GM12878 (cell line): ENCODE results near the gene TTC9C. TPM values are rescaled to one million over a fixed set of nuclear protein-coding genes. Genes with fewer than 3 reads are reported as not detected.
"Not testable (repeated sequence)": the region's sequence is repeated elsewhere in the genome, so short reads cannot be mapped to it uniquely, and the experiment has no call there.

Source experiments
- ATAC-seq: fragments of 200-7000 bp; cut with Tn5 transposase; 3 replicates; pipeline ENCODE4 v1.9.1; 2020; ENCODE audit warnings: mild to moderate bottlenecking, moderate library complexity
- BruUV-seq: library from RNA; stranded (reverse); fragments of 400-500 nt; replicated peaks from 2 replicates; lab custom pipeline; 2021; lab: Mats Ljungman, UMichigan
- CTCF ChIA-PET: fragments of 300-600 bp; sonication (Branson Sonifier 250); formaldehyde crosslinking; extraction: SDS; loops from one replicate; lab custom pipeline; 2021; ENCODE audit warnings: inconsistent platforms; lab: Yijun Ruan, JAX
- POLR2A ChIA-PET: fragments of 350-600 bp; formaldehyde crosslinking; extraction: SDS; loops from one replicate; lab custom pipeline; 2021; ENCODE audit warnings: inconsistent platforms; lab: Charles Lee
- RAD21 ChIA-PET: fragments of 300-600 bp; sonication (Branson Sonifier 250); formaldehyde crosslinking; loops from one replicate; lab custom pipeline; 2023; ENCODE audit warnings: antibody characterized with exemption; ENCODE audit not compliant: unreplicated experiment; lab: Charles Lee
- SMC1A ChIA-PET: fragments of 300-600 bp; sonication (Branson Sonifier 250); formaldehyde crosslinking; loops from one replicate; lab custom pipeline; 2023; ENCODE audit not compliant: unreplicated experiment, uncharacterized antibody; lab: Charles Lee
- DNase-seq: peaks from one replicate; pipeline ENCODE4 v3.0.0-alpha.2; 2011; ENCODE audit warnings: low read depth, low spot score
- FAIRE-seq: peaks from 3 replicates; lab custom pipeline; 2011; peaks lifted over from hg19 to GRCh38; lab: Jason Lieb, UNC
- H2AFZ ChIP-seq: 2 replicates; pipeline ENCODE4 v1.6.0; 2011; ENCODE audit warnings: low read depth, low read length, control low read depth; ENCODE audit not compliant: control insufficient read depth
- H3K27ac ChIP-seq: 2 replicates; pipeline ENCODE4 v1.5.1; 2011; ENCODE audit warnings: control low read depth; ENCODE audit not compliant: control insufficient read depth, insufficient read depth
- H3K27me3 ChIP-seq, 2 experiments: replicated peaks in 1 of 2; 2 replicates each; pipeline versions ENCODE4 v1.6.0 to v1.6.1; 2011; ENCODE audit warnings: low read length in 1 of 2; ENCODE audit not compliant: control insufficient read depth in 2 of 2, insufficient read depth in 2 of 2
- H3K36me3 ChIP-seq, 2 experiments: 2 replicates each; pipeline ENCODE4 v1.5.1; 2011; ENCODE audit warnings: low read length in 1 of 2; ENCODE audit not compliant: control insufficient read depth in 2 of 2, insufficient read depth in 2 of 2
- H3K4me1 ChIP-seq: 2 replicates; pipeline ENCODE4 v1.6.1; 2011; ENCODE audit warnings: mild to moderate bottlenecking, low read length, moderate library complexity, mixed read lengths; ENCODE audit not compliant: control insufficient read depth, insufficient read depth
- H3K4me2 ChIP-seq: 2 replicates; pipeline ENCODE4 v1.6.0; 2011; ENCODE audit warnings: control low read depth; ENCODE audit not compliant: control insufficient read depth, insufficient read depth
- H3K4me3 ChIP-seq: fragments of 200-600 bp; sonication (generic); 2 replicates; pipeline ENCODE4 v1.5.1; 2016
- H3K79me2 ChIP-seq: 2 replicates; pipeline ENCODE4 v1.6.0; 2011; ENCODE audit warnings: low read length; ENCODE audit not compliant: control insufficient read depth, insufficient read depth
- H3K9ac ChIP-seq: 2 replicates; pipeline ENCODE4 v1.8.0; 2011; ENCODE audit warnings: low read length, control low read depth, mixed read lengths; ENCODE audit not compliant: control insufficient read depth, insufficient read depth
- H3K9me3 ChIP-seq: replicated peaks from 3 replicates; pipeline ENCODE4 v1.5.1; 2011; ENCODE audit warnings: mild to moderate bottlenecking, low read length; ENCODE audit not compliant: control insufficient read depth, insufficient read depth
- H4K20me1 ChIP-seq: 2 replicates; pipeline ENCODE4 v1.6.0; 2011; ENCODE audit not compliant: control insufficient read depth, insufficient read depth
- EGR1 ChIP-seq, 2 experiments: IDR thresholded peaks; 1 replicate in 1 of 2; 2 replicates in 1 of 2; pipeline ENCODE4 v1.6.1; 2011 to 2012; ENCODE audit warnings: low read depth in 2 of 2, low read length in 2 of 2, borderline replicate concordance in 1 of 2, mild to moderate bottlenecking in 1 of 2, moderate library complexity in 1 of 2
- FOS ChIP-seq: IDR thresholded peaks from 3 replicates; pipeline ENCODE4 v1.6.1; 2011; ENCODE audit warnings: borderline replicate concordance; ENCODE audit not compliant: insufficient read length; ENCODE audit errors: extremely low read depth
- HDAC6 ChIP-seq: fragments of 200-600 bp; sonication (generic); IDR thresholded peaks from one replicate; pipeline ENCODE4 v1.8.0; 2017; ENCODE audit warnings: antibody characterized with exemption; ENCODE audit not compliant: unreplicated experiment
- SMC3 ChIP-seq: IDR thresholded peaks from 2 replicates; pipeline ENCODE4 v1.6.1; 2011; ENCODE audit warnings: low read length, improper control_type of control experiment, borderline replicate concordance
- ZNF592 ChIP-seq: fragments of 450-650 bp; IDR thresholded peaks from 2 replicates; pipeline ENCODE4 v1.6.1; 2017; ENCODE audit warnings: mild to moderate bottlenecking, moderate library complexity
- WGBS: methylation state at CpG from one replicate; pipeline ENCODE4 v1.1.6; 2016; ENCODE audit warnings: low lambda C conversion rate; ENCODE audit not compliant: insufficient replicate concordance, insufficient coverage; ENCODE audit errors: missing lambda C conversion rate; 5-methylcytosine and 5-hydroxymethylcytosine counted together
- in situ Hi-C: fragments of 300-500 bp; cut with MboI; formaldehyde crosslinking; loops from 9 replicates; pipeline ENCODE4 v1.14.3; 2018; ENCODE audit warnings: mixed read lengths
- intact Hi-C: fragments of 100-400 bp; cut with micrococcal nuclease; formaldehyde crosslinking; loops from one replicate; pipeline ENCODE4 v1.14.2; 2022; ENCODE audit not compliant: unreplicated experiment
- polyA plus RNA-seq, 11 experiments: library from polyadenylated mRNA; depleted of rRNA in 4 of 11; unstranded in 6 of 11; stranded (reverse) in 5 of 11; fragments of >200 nt; fragmentation: Nextera tagmentation in 4 of 11; fragmentation: Illumina TruSeq in 1 of 11; extraction: Ambion mirVana in 4 of 11; extraction: Trizol in 1 of 11; gene quantifications; 1 replicate in 1 of 11; 2 replicates in 10 of 11; pipeline versions ENCODE4 v1.2.1 to v1.2.3, GENCODE V29; 2011 to 2016; ENCODE audit warnings: inconsistent platforms in 2 of 11, missing spikeins in 2 of 11, low read depth in 1 of 11
- total RNA-seq, 4 experiments: library from RNA; depleted of rRNA in 3 of 4; stranded (reverse); fragments of >200 nt in 3 of 4; fragmentation: Illumina TruSeq in 1 of 4; extraction: Trizol in 1 of 4; gene quantifications; 2 replicates each; pipeline versions ENCODE4 v1.2.1 to v1.2.3, GENCODE V29; 2013 to 2021
- TF ChIP-seq, protein P1 (sequence below): fragments of 450-650 bp; IDR thresholded peaks from 2 replicates; pipeline ENCODE4 v1.6.1; 2017; ENCODE audit warnings: borderline replicate concordance

TTC9C gene
- total and polyA plus RNA-seq, 10 of the 15 experiments (the other 5 are each of a cell fraction or from before 2014, with no cell fraction given): 42.0 to 72.3 (median 50.4) TPM

- TF ChIP-seq FOS: peak; percentile 70
- TF ChIP-seq, all 136 proteins: peak for 13
Observed at GRCh38 chr11:62727872-62728170, 465 bp upstream of the TTC9C start (continued).

DNA sequence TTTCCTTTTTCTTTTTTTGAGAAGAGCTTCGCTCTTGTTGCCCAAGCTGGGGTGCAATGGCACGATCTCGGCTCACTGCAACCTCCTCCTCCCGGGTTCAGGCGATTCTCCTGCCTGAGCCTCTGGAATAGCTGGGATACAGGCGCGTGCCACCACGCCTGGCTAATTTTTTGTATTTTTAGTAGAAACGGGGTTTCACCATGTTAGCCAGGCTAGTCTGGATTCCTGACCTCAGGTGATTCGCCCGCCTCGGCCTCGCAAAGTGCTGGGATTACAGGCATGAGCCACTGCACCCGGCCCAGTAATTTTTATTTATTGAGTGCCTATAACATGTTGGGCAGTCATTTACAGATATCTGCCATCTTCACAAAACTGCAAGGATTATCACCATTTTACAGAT lies 1.8 kb downstream of the TTC9C start:
- not testable (repeated sequence) for ATAC-seq
- H3K9ac ChIP-seq: 0 out of 2 replicates have a peak overlapping the region, but pooled peaks have one; percentile 91

GRCh38 chr11:62732830-62733229 lies 4.5 kb downstream of the TTC9C start:
- FAIRE-seq (no peak), ATAC-seq (peak; percentile 22; the same call in 1 of the 3 replicates), DNase-seq (no peak)
- Histone ChIP-seq H3K79me2 (peaks cover 41% of the 10 kb centered on the region), H3K4me3 (no peak overlapping the region), H3K9ac (no peak overlapping the region), H3K4me1 (no peaks in the 10 kb centered on the region), H3K27ac (no peak overlapping the region), H3K36me3 (peaks cover 4 to 16% of the 10 kb centered on the region in 2 experiments; a peak in 3 of 4 replicates), H4K20me1 (no peaks in the 10 kb centered on the region), H3K9me3 (no peaks in the 10 kb centered on the region; the same call in 2 of the 3 replicates), H3K4me2 (no peak overlapping the region), H3K27me3 (no peaks in the 10 kb centered on the region), H2AFZ (no peak overlapping the region)
- BruUV-seq: no TSS peak
- RAD21 ChIA-PET: interaction anchor here (0.7 to 2.1 kb wide), 2 partner anchors 35 to 37 kb away, joined by 3 to 7 read pairs; no protein-coding TSS in a partner anchor
- CTCF ChIA-PET: interaction anchor here (0.7 to 1.5 kb wide), 5 partner anchors 29 to 218 kb away, joined by 3 to 5 read pairs (median 3); partner anchors contain the start of gene POLR2G
- in situ Hi-C loops (no loop called here), intact Hi-C loops (no loop called here)
- SMC1A ChIA-PET: no interaction called here
- WGBS: 98% methylated on average over 2 of the region's 2 CpGs
- POLR2A ChIA-PET: interaction anchor here (0.5 to 1.0 kb wide), 3 partner anchors 19 to 47 kb away, joined by 3 to 5 read pairs (median 4); no protein-coding TSS in a partner anchor
- TF ChIP-seq SMC3 (peak; percentile 10; the same call in 1 of the 2 replicates), ZNF592 (no peak), HDAC6 (no peak), EGR1 (IDR thresholded peaks at IDR 0.05; ENCODE audit: borderline replicate concordance in 1 of 2, low read depth in 2 of 2, low read length in 2 of 2) (no peak)
- TF ChIP-seq, protein P1, sequence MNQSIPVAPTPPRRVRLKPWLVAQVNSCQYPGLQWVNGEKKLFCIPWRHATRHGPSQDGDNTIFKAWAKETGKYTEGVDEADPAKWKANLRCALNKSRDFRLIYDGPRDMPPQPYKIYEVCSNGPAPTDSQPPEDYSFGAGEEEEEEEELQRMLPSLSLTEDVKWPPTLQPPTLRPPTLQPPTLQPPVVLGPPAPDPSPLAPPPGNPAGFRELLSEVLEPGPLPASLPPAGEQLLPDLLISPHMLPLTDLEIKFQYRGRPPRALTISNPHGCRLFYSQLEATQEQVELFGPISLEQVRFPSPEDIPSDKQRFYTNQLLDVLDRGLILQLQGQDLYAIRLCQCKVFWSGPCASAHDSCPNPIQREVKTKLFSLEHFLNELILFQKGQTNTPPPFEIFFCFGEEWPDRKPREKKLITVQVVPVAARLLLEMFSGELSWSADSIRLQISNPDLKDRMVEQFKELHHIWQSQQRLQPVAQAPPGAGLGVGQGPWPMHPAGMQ: no peak

More for the DNA sequence above, 1.8 kb downstream of the TTC9C start:
- peaks cover 60% of the 10 kb centered on the region for H3K79me2 ChIP-seq
- FAIRE-seq, BruUV-seq, H3K27me3 ChIP-seq, intact Hi-C loops, H2AFZ ChIP-seq, H3K4me1 ChIP-seq, DNase-seq, in situ Hi-C loops, H3K9me3 ChIP-seq, H3K27ac ChIP-seq: not testable (repeated sequence)
- peaks cover under 1 to 13% of the 10 kb centered on the region in 2 experiments; a peak in 2 of 4 replicates for H3K36me3 ChIP-seq
- H4K20me1 ChIP-seq: peaks cover 11% of the 10 kb centered on the region; the same call in 1 of the 2 replicates
- 89% methylated on average over 14 of the region's 14 CpGs for WGBS
- peak overlapping the region; percentile 90 for H3K4me3 ChIP-seq
- ChIA-PET SMC1A (interaction anchor here (0.7 to 4.8 kb wide), 7 partner anchors 14 to 125 kb away, joined by 3 to 27 read pairs (median 6); partner anchors contain the start of gene ZBTB3), CTCF (interaction anchor here (1.0 to 5.4 kb wide), 7 partner anchors 24 to 306 kb away, joined by 3 to 34 read pairs (median 4); partner anchors contain the start of genes TAF6L, TMEM179B and ZBTB3), POLR2A (interaction anchor here (0.6 to 6.8 kb wide), 16 partner anchors 10 to 146 kb away, joined by 3 to 79 read pairs (median 5); partner anchors contain the start of genes BSCL2, GNG3, MTA2 and POLR2G), RAD21 (interaction anchor here (1.1 to 5.2 kb wide), 4 partner anchors 24 to 111 kb away, joined by 3 to 44 read pairs (median 5); partner anchors contain the start of genes LBHD1 and ZBTB3)
- peak overlapping the region; percentile 89 for H3K4me2 ChIP-seq
